CD4-positive, alpha-beta T cell treated with Interleukin-17A for 1 hour (primary cell): ENCODE data around the gene PNLIPRP1.

Source experiments
- DNase-seq: peaks from one replicate; pipeline ENCODE4 v3.0.0-alpha.2; 2020

PNLIPRP1 gene

GRCh38 chr10:116602648-116603400 is 12.1 kb downstream of the PNLIPRP1 start:
- DNase-seq: no peak

GRCh38 chr10:116606061-116606483 is 15.3 kb downstream of the PNLIPRP1 start:
- no peak for DNase-seq

- no peak for DNase-seq
These were observed 16.6 kb downstream of the PNLIPRP1 start for GRCh38 chr10:116607336-116607735.

GRCh38 chr10:116608686-116609594 is 18.2 kb downstream of the PNLIPRP1 start:
- DNase-seq: no peak

- DNase-seq: no peak
These were observed 19.8 kb downstream of the PNLIPRP1 start for GRCh38 chr10:116610443-116611152.

GRCh38 chr10:116611153-116611545 is 20.4 kb downstream of the PNLIPRP1 start:
- DNase-seq: no peak

- no peak for DNase-seq
These were observed 21.5 kb downstream of the PNLIPRP1 start for GRCh38 chr10:116612107-116612769.

- DNase-seq: no peak
These were observed 22.7 kb downstream of the PNLIPRP1 start for GRCh38 chr10:116613471-116613870.

- no peak for DNase-seq
These were observed 24.0 kb downstream of the PNLIPRP1 start for GRCh38 chr10:116614796-116615195.

- no peak for DNase-seq
These were observed 24.5 kb downstream of the PNLIPRP1 start for GRCh38 chr10:116615199-116615776.

GRCh38 chr10:116620423-116621400 is 30.0 kb downstream of the PNLIPRP1 start, which contains the start of gene PNLIPRP2:
Gene PNLIPRP2 (plus strand): TSS chr10:116620953.
- DNase-seq: no peak

GRCh38 chr10:116621476-116621875 is 30.7 kb downstream of the PNLIPRP1 start:
- no peak for DNase-seq

- no peak for DNase-seq
These were observed 31.3 kb downstream of the PNLIPRP1 start for GRCh38 chr10:116621934-116622655.

- DNase-seq: no peak
These were observed 35.1 kb downstream of the PNLIPRP1 start for GRCh38 chr10:116625845-116626244.

- DNase-seq: no peak
These were observed 36.1 kb downstream of the PNLIPRP1 start for GRCh38 chr10:116626815-116627214.

GRCh38 chr10:116627386-116627933 is 36.7 kb downstream of the PNLIPRP1 start:
- DNase-seq: no peak

- DNase-seq: no peak
These were observed 38.6 kb downstream of the PNLIPRP1 start for GRCh38 chr10:116629340-116629739.

GRCh38 chr10:116630020-116630419 is 39.3 kb downstream of the PNLIPRP1 start:
- no peak for DNase-seq

- DNase-seq: no peak
These were observed 41.1 kb downstream of the PNLIPRP1 start for GRCh38 chr10:116631871-116632295.
